Esophagus muscularis mucosa (tissue), 4 donors: ENCODE measurements around the gene GID4. TPM values are rescaled to one million over a fixed set of nuclear protein-coding genes. Genes with fewer than 3 reads are reported as not detected.

Source experiments
- DNase-seq: peaks from one replicate; pipeline ENCODE4 v3.0.0-alpha.2; 2017; ENCODE audit errors: extremely low spot score
- H3K27ac ChIP-seq, 4 donors: fragments of 200-600 bp; sonication (generic); replicated peaks in 1 of 4; 1 replicate in 3 of 4; 2 replicates in 1 of 4; pipeline ENCODE4 v1.5.1; 2016 to 2019; ENCODE audit warnings: mild to moderate bottlenecking in 1 of 4
- H3K27me3 ChIP-seq, 4 donors: fragments of 200-600 bp; sonication (generic); one replicate each; pipeline versions ENCODE4 v1.5.1 to v1.6.0; 2016 to 2019
- H3K36me3 ChIP-seq, 4 donors: fragments of 200-600 bp; sonication (generic); one replicate each; pipeline ENCODE4 v1.5.1; 2016 to 2019
- H3K4me1 ChIP-seq, 4 donors: fragments of 200-600 bp; sonication (generic); one replicate each; pipeline ENCODE4 v1.5.1; 2016 to 2019
- H3K4me3 ChIP-seq, 4 donors: fragments of 200-600 bp; sonication (generic); 1 replicate in 2 of 4; 2 replicates in 2 of 4; pipeline ENCODE4 v1.5.1; 2016 to 2019; ENCODE audit warnings: mild to moderate bottlenecking in 4 of 4, moderate library complexity in 1 of 4
- H3K9me3 ChIP-seq, 4 donors: fragments of 200-600 bp; sonication (generic); 1 replicate in 3 of 4; 2 replicates in 1 of 4; pipeline ENCODE4 v1.5.1; 2016 to 2019
- EP300 ChIP-seq: sonication (generic); formaldehyde crosslinking; IDR thresholded peaks from one replicate; pipeline ENCODE4 v1.6.1; 2017; ENCODE audit warnings: antibody characterized with exemption
- POLR2A ChIP-seq: fragments of 450-650 bp; IDR thresholded peaks from one replicate; pipeline ENCODE4 v1.6.1; 2017; ENCODE audit warnings: antibody characterized with exemption, moderate library complexity, mild to moderate bottlenecking, low read depth
- POLR2AphosphoS5 ChIP-seq, 2 donors: sonication (generic); formaldehyde crosslinking; IDR thresholded peaks; one replicate each; pipeline ENCODE4 v1.6.1; 2017; ENCODE audit warnings: antibody characterized with exemption in 2 of 2
- WGBS: methylation state at CpG from one replicate; pipeline ENCODE4 v1.1.5; 2018; 5-methylcytosine and 5-hydroxymethylcytosine counted together
- intact Hi-C: fragments of 100-400 bp; cut with DNase I; formaldehyde crosslinking; loops from one replicate; pipeline ENCODE4 v1.15.1; 2023
- total RNA-seq, 4 donors: library from RNA; depleted of rRNA; stranded (reverse); fragments of >200 nt; gene quantifications; one replicate each; pipeline versions ENCODE4 v1.1.0 to v1.2.1, GENCODE V29; 2016
- TF ChIP-seq, protein P1 (sequence below), 3 experiments: fragments of 200-600 bp in 2 of 3; fragments of 450-650 bp in 1 of 3; sonication (generic) in 2 of 3; IDR thresholded peaks; one replicate each; pipeline ENCODE4 v1.5.1; 2017 to 2019; ENCODE audit warnings: antibody characterized with exemption in 3 of 3, mild to moderate bottlenecking in 2 of 3, moderate library complexity in 1 of 3

The GID4 gene
- total RNA-seq, 4 donors from 2014 or later: 33.1 to 39.8 (median 34.4) TPM

DNA sequence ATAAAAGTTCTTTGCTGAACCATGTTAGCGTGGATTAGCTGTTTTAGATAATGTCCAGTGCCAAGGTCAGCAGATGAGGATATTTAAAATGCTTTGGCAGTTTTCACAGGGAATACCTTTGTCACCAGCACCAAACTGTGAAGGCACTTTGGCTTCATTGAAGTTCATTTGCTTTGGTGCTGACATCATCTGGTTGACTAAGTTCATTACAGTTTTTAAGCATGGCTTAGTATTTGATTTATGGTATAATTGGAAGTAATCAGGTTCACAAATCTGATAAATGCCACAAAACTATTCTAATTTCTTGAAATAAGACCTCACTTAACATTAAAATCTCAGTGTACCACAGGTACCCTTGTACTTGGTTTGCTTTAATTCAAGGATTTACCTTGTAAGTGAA, 4.3 kb downstream of the GID4 start:
- 64% methylated on average over 1 of the region's 1 CpG for WGBS
- intact Hi-C loops: no loop called here
- H3K36me3 ChIP-seq: peaks cover 11 to 34% (median 31%) of the 10 kb centered on the region in 4 donors

GRCh38 chr17:18044609-18045008, 5.4 kb downstream of the GID4 start:
- Histone ChIP-seq H3K4me1 (peaks cover 17 to 33% (median 26%) of the 10 kb centered on the region in 4 donors), H3K27me3 (no peaks in the 10 kb centered on the region), H3K27ac (no peak overlapping the region), H3K9me3 (no peaks in the 10 kb centered on the region), H3K36me3 (peaks cover 11 to 41% (median 31%) of the 10 kb centered on the region in 4 donors), H3K4me3 (no peak overlapping the region)
- TF ChIP-seq EP300 (no peak), POLR2AphosphoS5 (IDR thresholded peaks at IDR 0.05) (no peak), POLR2A (no peak)
- TF ChIP-seq, protein P1, sequence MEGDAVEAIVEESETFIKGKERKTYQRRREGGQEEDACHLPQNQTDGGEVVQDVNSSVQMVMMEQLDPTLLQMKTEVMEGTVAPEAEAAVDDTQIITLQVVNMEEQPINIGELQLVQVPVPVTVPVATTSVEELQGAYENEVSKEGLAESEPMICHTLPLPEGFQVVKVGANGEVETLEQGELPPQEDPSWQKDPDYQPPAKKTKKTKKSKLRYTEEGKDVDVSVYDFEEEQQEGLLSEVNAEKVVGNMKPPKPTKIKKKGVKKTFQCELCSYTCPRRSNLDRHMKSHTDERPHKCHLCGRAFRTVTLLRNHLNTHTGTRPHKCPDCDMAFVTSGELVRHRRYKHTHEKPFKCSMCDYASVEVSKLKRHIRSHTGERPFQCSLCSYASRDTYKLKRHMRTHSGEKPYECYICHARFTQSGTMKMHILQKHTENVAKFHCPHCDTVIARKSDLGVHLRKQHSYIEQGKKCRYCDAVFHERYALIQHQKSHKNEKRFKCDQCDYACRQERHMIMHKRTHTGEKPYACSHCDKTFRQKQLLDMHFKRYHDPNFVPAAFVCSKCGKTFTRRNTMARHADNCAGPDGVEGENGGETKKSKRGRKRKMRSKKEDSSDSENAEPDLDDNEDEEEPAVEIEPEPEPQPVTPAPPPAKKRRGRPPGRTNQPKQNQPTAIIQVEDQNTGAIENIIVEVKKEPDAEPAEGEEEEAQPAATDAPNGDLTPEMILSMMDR (IDR thresholded peaks at IDR 0.05): no peak
- intact Hi-C loops: no loop called here
- 85% methylated on average over 3 of the region's 3 CpGs for WGBS
- no peak for DNase-seq

More for the DNA sequence above, 4.3 kb downstream of the GID4 start:
- DNase-seq: no peak
- Histone ChIP-seq H3K27ac (no peak overlapping the region), H3K4me1 (peaks cover 17 to 36% (median 28%) of the 10 kb centered on the region in 4 donors), H3K4me3 (no peak overlapping the region), H3K9me3 (no peaks in the 10 kb centered on the region), H3K27me3 (no peaks in the 10 kb centered on the region)
- TF ChIP-seq EP300: no peak
- TF ChIP-seq, protein P1 (IDR thresholded peaks at IDR 0.05): peak in 1 of 3 experiments; percentile 23
- TF ChIP-seq POLR2A: no peak
- no peak for TF ChIP-seq POLR2AphosphoS5 (IDR thresholded peaks at IDR 0.05)

- DNase-seq: no peak
- TF ChIP-seq EP300: no peak
- no peak for TF ChIP-seq POLR2AphosphoS5 (IDR thresholded peaks at IDR 0.05)
- H3K27ac ChIP-seq: no peak overlapping the region
- H3K9me3 ChIP-seq: no peaks in the 10 kb centered on the region
- H3K27me3 ChIP-seq: no peaks in the 10 kb centered on the region
- H3K4me3 ChIP-seq: no peak overlapping the region
- H3K36me3 ChIP-seq: peaks cover 11 to 53% (median 34%) of the 10 kb centered on the region in 4 donors
- intact Hi-C loops: no loop called here
- WGBS: 83% methylated on average over 3 of the region's 3 CpGs
- peaks cover 8 to 22% (median 16%) of the 10 kb centered on the region in 4 donors for H3K4me1 ChIP-seq
These were observed 6.6 kb downstream of the GID4 start for GRCh38 chr17:18045691-18046350.

DNA sequence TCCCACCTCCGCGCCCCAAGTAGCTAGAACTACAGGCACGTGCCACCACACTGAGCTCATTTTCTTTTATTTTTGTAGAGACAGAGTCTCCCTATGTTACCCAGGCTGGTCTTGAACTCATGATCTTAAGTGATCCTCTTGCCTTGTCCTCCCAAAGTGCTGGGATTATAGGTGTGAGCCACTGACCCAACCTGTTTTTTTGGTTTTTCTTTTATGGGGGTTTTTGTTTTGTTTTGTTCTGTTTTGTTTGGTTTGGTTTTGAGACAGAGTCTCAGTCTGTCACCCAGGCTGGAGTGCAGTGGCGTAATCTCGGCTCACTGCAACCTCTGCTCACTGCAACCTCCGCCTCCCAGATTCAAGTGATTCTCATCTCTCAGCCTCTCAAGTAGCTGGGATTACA, 16.4 kb downstream of the GID4 start:
- DNase-seq: no peak
- Histone ChIP-seq H3K27me3 (no peaks in the 10 kb centered on the region), H3K9me3 (no peaks in the 10 kb centered on the region), H3K4me3 (no peak overlapping the region), H3K27ac (no peak overlapping the region), H3K4me1 (no peaks in the 10 kb centered on the region), H3K36me3 (peaks cover 39 to 83% (median 65%) of the 10 kb centered on the region in 4 donors)
- no peak for TF ChIP-seq POLR2A
- TF ChIP-seq, protein P1 (IDR thresholded peaks at IDR 0.05): no peak
- TF ChIP-seq POLR2AphosphoS5 (IDR thresholded peaks at IDR 0.05): no peak
- no peak for TF ChIP-seq EP300
- intact Hi-C loops: no loop called here
- WGBS: 90% methylated on average over 6 of the region's 6 CpGs

- Histone ChIP-seq H3K36me3 (peaks cover 41 to 88% (median 72%) of the 10 kb centered on the region in 4 donors), H3K9me3 (no peaks in the 10 kb centered on the region), H3K4me3 (no peak overlapping the region), H3K4me1 (no peaks in the 10 kb centered on the region), H3K27ac (no peak overlapping the region), H3K27me3 (no peaks in the 10 kb centered on the region)
- intact Hi-C loops: no loop called here
- no peak for DNase-seq
- TF ChIP-seq POLR2A (no peak), EP300 (no peak), POLR2AphosphoS5 (IDR thresholded peaks at IDR 0.05) (no peak)
- TF ChIP-seq, protein P1 (IDR thresholded peaks at IDR 0.05): no peak
- WGBS: 84% methylated on average over 3 of the region's 3 CpGs
These were observed 17.0 kb downstream of the GID4 start for GRCh38 chr17:18056214-18056613.
